ENCODE measurements around the gene NEURL2. TPM values are rescaled to one million over a fixed set of nuclear protein-coding genes. Genes with fewer than 3 reads are reported as not detected.

The NEURL2 gene
- total and polyA plus RNA-seq, 10 of the 15 experiments (the other 5 are each of a cell fraction or from before 2014, with no cell fraction given): 0.53 to 7.0 (median 2.7) TPM

DNA sequence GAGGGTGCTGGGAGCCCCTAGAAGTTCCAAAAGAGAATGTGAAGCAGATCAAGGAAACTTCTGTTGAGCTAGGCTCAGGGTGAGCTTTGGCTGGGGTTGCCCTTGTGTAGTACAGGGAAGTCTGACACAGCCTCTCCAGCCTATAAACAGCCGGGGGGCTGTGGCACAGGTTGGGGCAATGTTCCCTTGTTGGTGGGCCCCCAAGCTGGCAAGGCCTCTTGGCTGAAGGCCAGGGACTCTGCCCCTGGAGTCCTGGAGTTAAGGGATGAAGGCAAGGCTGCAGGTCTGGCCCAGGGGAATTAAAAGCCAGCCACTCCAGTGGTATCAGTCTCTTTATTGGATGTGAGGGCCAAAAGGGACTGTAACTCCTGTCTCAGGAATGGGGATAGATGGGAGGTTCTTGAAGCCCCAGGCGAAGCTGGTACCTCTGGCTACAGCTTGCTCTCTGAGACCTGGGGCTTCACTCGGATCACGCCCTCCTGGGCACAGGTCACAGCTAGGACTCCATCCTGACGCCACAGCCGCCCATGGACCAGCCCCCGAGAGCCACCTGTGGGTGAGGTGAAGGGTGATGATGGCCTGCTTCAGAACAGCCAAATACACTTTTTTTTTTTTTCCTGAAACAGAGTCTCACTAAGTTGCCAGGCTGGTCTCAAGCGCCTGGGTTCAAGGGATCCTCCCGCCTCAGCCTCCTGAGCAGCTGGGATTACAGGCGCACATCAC, 49.4 kb downstream of the NEURL2 start:
- ATAC-seq: no peak
- TF ChIP-seq TCF3 (IDR thresholded peaks at IDR 0.05; ENCODE audit: borderline replicate concordance, insufficient read depth, low read depth, low read length) (no peak), POLR2AphosphoS2 (IDR thresholded peaks at IDR 0.05; ENCODE audit: low read depth, low read length) (no peak), SUPT20H (IDR thresholded peaks at IDR 0.05; ENCODE audit: borderline replicate concordance, control insufficient read depth, low read depth, low read length) (no peak), YBX1 (IDR thresholded peaks at IDR 0.05) (no peak), ZNF274 (IDR thresholded peaks at IDR 0.05; ENCODE audit: insufficient read depth, insufficient read length) (no peak), CREB1 (IDR thresholded peaks at IDR 0.05; ENCODE audit: low read depth) (no peak), ZBED1 (IDR thresholded peaks at IDR 0.05; ENCODE audit: borderline replicate concordance) (no peak), SPI1 (IDR thresholded peaks at IDR 0.05; ENCODE audit: borderline replicate concordance, insufficient read depth, low read depth, low read length) (no peak), SIX5 (IDR thresholded peaks at IDR 0.05; ENCODE audit: low read depth, low read length, severe bottlenecking) (no peak), CBX5 (IDR thresholded peaks at IDR 0.05; ENCODE audit: low read depth) (no peak), SMAD5 (IDR thresholded peaks at IDR 0.05; ENCODE audit: low read depth) (no peak), ZZZ3 (IDR thresholded peaks at IDR 0.05; ENCODE audit: control insufficient read depth, insufficient read length, low read depth) (no peak), NR2C2 (IDR thresholded peaks at IDR 0.05; ENCODE audit: borderline replicate concordance, control insufficient read depth, insufficient read length, low read depth) (no peak)
- TF ChIP-seq, protein P1, sequence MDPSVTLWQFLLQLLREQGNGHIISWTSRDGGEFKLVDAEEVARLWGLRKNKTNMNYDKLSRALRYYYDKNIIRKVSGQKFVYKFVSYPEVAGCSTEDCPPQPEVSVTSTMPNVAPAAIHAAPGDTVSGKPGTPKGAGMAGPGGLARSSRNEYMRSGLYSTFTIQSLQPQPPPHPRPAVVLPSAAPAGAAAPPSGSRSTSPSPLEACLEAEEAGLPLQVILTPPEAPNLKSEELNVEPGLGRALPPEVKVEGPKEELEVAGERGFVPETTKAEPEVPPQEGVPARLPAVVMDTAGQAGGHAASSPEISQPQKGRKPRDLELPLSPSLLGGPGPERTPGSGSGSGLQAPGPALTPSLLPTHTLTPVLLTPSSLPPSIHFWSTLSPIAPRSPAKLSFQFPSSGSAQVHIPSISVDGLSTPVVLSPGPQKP (IDR thresholded peaks at IDR 0.05; ENCODE audit: low read depth, low read length): no peak
- TF ChIP-seq, protein P2, sequence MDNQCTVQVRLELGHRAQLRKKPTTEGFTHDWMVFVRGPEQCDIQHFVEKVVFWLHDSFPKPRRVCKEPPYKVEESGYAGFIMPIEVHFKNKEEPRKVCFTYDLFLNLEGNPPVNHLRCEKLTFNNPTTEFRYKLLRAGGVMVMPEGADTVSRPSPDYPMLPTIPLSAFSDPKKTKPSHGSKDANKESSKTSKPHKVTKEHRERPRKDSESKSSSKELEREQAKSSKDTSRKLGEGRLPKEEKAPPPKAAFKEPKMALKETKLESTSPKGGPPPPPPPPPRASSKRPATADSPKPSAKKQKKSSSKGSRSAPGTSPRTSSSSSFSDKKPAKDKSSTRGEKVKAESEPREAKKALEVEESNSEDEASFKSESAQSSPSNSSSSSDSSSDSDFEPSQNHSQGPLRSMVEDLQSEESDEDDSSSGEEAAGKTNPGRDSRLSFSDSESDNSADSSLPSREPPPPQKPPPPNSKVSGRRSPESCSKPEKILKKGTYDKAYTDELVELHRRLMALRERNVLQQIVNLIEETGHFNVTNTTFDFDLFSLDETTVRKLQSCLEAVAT (IDR thresholded peaks at IDR 0.05): no peak
- TF ChIP-seq, protein P3, sequence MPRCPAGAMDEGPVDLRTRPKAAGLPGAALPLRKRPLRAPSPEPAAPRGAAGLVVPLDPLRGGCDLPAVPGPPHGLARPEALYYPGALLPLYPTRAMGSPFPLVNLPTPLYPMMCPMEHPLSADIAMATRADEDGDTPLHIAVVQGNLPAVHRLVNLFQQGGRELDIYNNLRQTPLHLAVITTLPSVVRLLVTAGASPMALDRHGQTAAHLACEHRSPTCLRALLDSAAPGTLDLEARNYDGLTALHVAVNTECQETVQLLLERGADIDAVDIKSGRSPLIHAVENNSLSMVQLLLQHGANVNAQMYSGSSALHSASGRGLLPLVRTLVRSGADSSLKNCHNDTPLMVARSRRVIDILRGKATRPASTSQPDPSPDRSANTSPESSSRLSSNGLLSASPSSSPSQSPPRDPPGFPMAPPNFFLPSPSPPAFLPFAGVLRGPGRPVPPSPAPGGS (IDR thresholded peaks at IDR 0.05; ENCODE audit: borderline replicate concordance, insufficient read depth, low read depth, low read length, poor library complexity, severe bottlenecking): no peak
- TF ChIP-seq, protein P4, sequence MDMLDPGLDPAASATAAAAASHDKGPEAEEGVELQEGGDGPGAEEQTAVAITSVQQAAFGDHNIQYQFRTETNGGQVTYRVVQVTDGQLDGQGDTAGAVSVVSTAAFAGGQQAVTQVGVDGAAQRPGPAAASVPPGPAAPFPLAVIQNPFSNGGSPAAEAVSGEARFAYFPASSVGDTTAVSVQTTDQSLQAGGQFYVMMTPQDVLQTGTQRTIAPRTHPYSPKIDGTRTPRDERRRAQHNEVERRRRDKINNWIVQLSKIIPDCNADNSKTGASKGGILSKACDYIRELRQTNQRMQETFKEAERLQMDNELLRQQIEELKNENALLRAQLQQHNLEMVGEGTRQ (IDR thresholded peaks at IDR 0.05; ENCODE audit: borderline replicate concordance, low read depth, low read length): no peak

More for the DNA sequence above, 49.4 kb downstream of the NEURL2 start:
- in situ Hi-C loops (cut with MboI): no loop called here
- FAIRE-seq (no peak), DNase-seq (ENCODE audit: low read depth, low spot score) (no peak)
- Histone ChIP-seq H3K4me1 (ENCODE audit: control insufficient read depth, insufficient read depth, low read length) (peaks cover 14% of the 10 kb centered on the region), H2AFZ (ENCODE audit: control insufficient read depth, low read depth, low read length) (no peak overlapping the region), H3K9me3 (replicated peaks; ENCODE audit: control insufficient read depth, insufficient read depth, low read length) (no peaks in the 10 kb centered on the region), H3K79me2 (ENCODE audit: control insufficient read depth, insufficient read depth, low read length) (no peaks in the 10 kb centered on the region), H3K36me3 (ENCODE audit: control insufficient read depth in 2 of 2, insufficient read depth in 2 of 2, low read length in 1 of 2) (peaks cover 5 to 12% of the 10 kb centered on the region in 2 experiments), H3K27ac (ENCODE audit: control insufficient read depth, insufficient read depth) (peak overlapping the region; percentile 39), H3K9ac (ENCODE audit: control insufficient read depth, insufficient read depth, low read length) (no peak overlapping the region), H3K4me2 (ENCODE audit: control insufficient read depth, insufficient read depth) (no peak overlapping the region), H3K4me3 (no peak overlapping the region), H3K27me3 (replicated peaks in 1 of 2; ENCODE audit: control insufficient read depth in 2 of 2, insufficient read depth in 2 of 2, low read length in 1 of 2) (no peaks in the 10 kb centered on the region), H4K20me1 (ENCODE audit: control insufficient read depth, insufficient read depth) (no peaks in the 10 kb centered on the region)
- RAD21 ChIA-PET (ENCODE audit: unreplicated experiment): interaction anchor here (0.9 to 1.7 kb wide), 11 partner anchors 16 to 129 kb away, joined by 3 to 6 read pairs (median 4); partner anchors contain the start of genes ACOT8, CTSA, NEURL2 and PCIF1
- intact Hi-C loops (cut with micrococcal nuclease; ENCODE audit: unreplicated experiment): no loop called here
- no TSS peak for BruUV-seq (replicated peaks)
- WGBS (ENCODE audit: insufficient coverage, insufficient replicate concordance, low lambda C conversion rate, missing lambda C conversion rate): 91% methylated on average over 9 of the region's 10 CpGs
- CTCF ChIA-PET: interaction anchor here (1.0 to 3.8 kb wide), 7 partner anchors 8 to 129 kb away, joined by 3 to 18 read pairs (median 8); partner anchors contain the start of genes ACOT8, PCIF1, SNX21 and ZSWIM3
- SMC1A ChIA-PET (ENCODE audit: uncharacterized antibody, unreplicated experiment): interaction anchor here (0.6 to 2.1 kb wide), 14 partner anchors 8 to 170 kb away, joined by 3 to 4 read pairs (median 4); partner anchors contain the start of gene UBE2C
- POLR2A ChIA-PET: interaction anchor here (0.9 to 2.3 kb wide), 8 partner anchors 11 to 119 kb away, joined by 3 to 10 read pairs (median 5); partner anchors contain the start of genes CTSA, NEURL2 and UBE2C
